ENCODE data around the gene MAPK1. TPM values are rescaled to one million over a fixed set of nuclear protein-coding genes. Genes with fewer than 3 reads are reported as not detected.
A peak's percentile ranks its signal among the peaks of the same experiment; 100 is the strongest.

The MAPK1 gene
- total RNA-seq, 1 experiment from 2014 or later: 136 TPM

- H3K36me3 Mint-ChIP-seq (ENCODE audit: insufficient read depth, unreplicated experiment): no peaks in the 10 kb centered on the region
- H3K4me3 Mint-ChIP-seq (ENCODE audit: unreplicated experiment): no peak overlapping the region
- no peaks in the 10 kb centered on the region for H3K27me3 Mint-ChIP-seq (ENCODE audit: insufficient read depth, unreplicated experiment)
- Histone ChIP-seq H3K27me3 (replicated peaks; ENCODE audit: control insufficient read depth, insufficient read depth, low read length) (no peaks in the 10 kb centered on the region), H3K9me3 (no peaks in the 10 kb centered on the region), H3K36me3 (ENCODE audit: control insufficient read depth, insufficient read depth, low read length) (no peaks in the 10 kb centered on the region), H3K4me1 (no peaks in the 10 kb centered on the region; the same call in 1 of the 2 replicates), H3K4me3 (ENCODE audit: low read depth, low read length) (no peak overlapping the region)
- no TSS peak for BruUV-seq (replicated peaks)
- H3K4me1 Mint-ChIP-seq (ENCODE audit: low read depth, unreplicated experiment): no peaks in the 10 kb centered on the region
- no peaks in the 10 kb centered on the region for H3K9me3 Mint-ChIP-seq (ENCODE audit: unreplicated experiment)
- no peak for TF ChIP-seq CTCF (IDR thresholded peaks at IDR 0.05; ENCODE audit: insufficient read depth in 1 of 2, low read depth in 1 of 2, low read length in 1 of 2, severe bottlenecking in 1 of 2, unreplicated experiment in 1 of 2)
- intact Hi-C loops (cut with micrococcal nuclease; ENCODE audit: unreplicated experiment): no loop called here
- ChIA-PET CTCF (no interaction called here), POLR2A (no interaction called here)
- no peak overlapping the region for H3K27ac Mint-ChIP-seq (ENCODE audit: unreplicated experiment)
- DNase-seq: no peak
These were observed 36.9 kb upstream of the MAPK1 start for GRCh38 chr22:21904250-21904789.

- no peaks in the 10 kb centered on the region; the same call in 1 of the 2 replicates for H3K4me1 ChIP-seq
- H3K4me3 ChIP-seq (ENCODE audit: low read depth, low read length): no peak overlapping the region
- H3K9me3 ChIP-seq: no peaks in the 10 kb centered on the region
- Mint-ChIP-seq H3K27me3 (ENCODE audit: insufficient read depth, unreplicated experiment) (no peaks in the 10 kb centered on the region), H3K4me3 (ENCODE audit: unreplicated experiment) (no peak overlapping the region), H3K9me3 (ENCODE audit: unreplicated experiment) (no peaks in the 10 kb centered on the region), H3K36me3 (ENCODE audit: insufficient read depth, unreplicated experiment) (no peaks in the 10 kb centered on the region), H3K27ac (ENCODE audit: unreplicated experiment) (no peak overlapping the region), H3K4me1 (ENCODE audit: low read depth, unreplicated experiment) (no peaks in the 10 kb centered on the region)
- no peak for DNase-seq
- no peak for TF ChIP-seq CTCF (IDR thresholded peaks at IDR 0.05; ENCODE audit: insufficient read depth in 1 of 2, low read depth in 1 of 2, low read length in 1 of 2, severe bottlenecking in 1 of 2, unreplicated experiment in 1 of 2)
- intact Hi-C loops (cut with micrococcal nuclease; ENCODE audit: unreplicated experiment): loop anchor here (2.0 kb wide), 1 partner anchor 38 kb away; no protein-coding TSS in a partner anchor
- ChIA-PET POLR2A (no interaction called here), CTCF (no interaction called here)
- no peaks in the 10 kb centered on the region for H3K36me3 ChIP-seq (ENCODE audit: control insufficient read depth, insufficient read depth, low read length)
- H3K27me3 ChIP-seq (replicated peaks; ENCODE audit: control insufficient read depth, insufficient read depth, low read length): no peaks in the 10 kb centered on the region
- no TSS peak for BruUV-seq (replicated peaks)
These were observed 35.8 kb upstream of the MAPK1 start for GRCh38 chr22:21903283-21903682.

GRCh38 chr22:21902296-21903087, 35.0 kb upstream of the MAPK1 start:
- POLR2A ChIA-PET: no interaction called here
- Mint-ChIP-seq H3K4me3 (ENCODE audit: unreplicated experiment) (no peak overlapping the region), H3K9me3 (ENCODE audit: unreplicated experiment) (no peaks in the 10 kb centered on the region), H3K36me3 (ENCODE audit: insufficient read depth, unreplicated experiment) (no peaks in the 10 kb centered on the region), H3K27ac (ENCODE audit: unreplicated experiment) (peak overlapping the region; percentile 48), H3K4me1 (ENCODE audit: low read depth, unreplicated experiment) (no peaks in the 10 kb centered on the region), H3K27me3 (ENCODE audit: insufficient read depth, unreplicated experiment) (no peaks in the 10 kb centered on the region)
- Histone ChIP-seq H3K4me1 (no peaks in the 10 kb centered on the region; the same call in 1 of the 2 replicates), H3K27me3 (replicated peaks; ENCODE audit: control insufficient read depth, insufficient read depth, low read length) (no peaks in the 10 kb centered on the region), H3K4me3 (ENCODE audit: low read depth, low read length) (no peak overlapping the region), H3K9me3 (no peaks in the 10 kb centered on the region), H3K36me3 (ENCODE audit: control insufficient read depth, insufficient read depth, low read length) (no peaks in the 10 kb centered on the region)
- peak; percentile 65 to 72 for DNase-seq
- intact Hi-C loops (cut with micrococcal nuclease; ENCODE audit: unreplicated experiment): loop anchor here (2.0 kb wide), 1 partner anchor 38 kb away; no protein-coding TSS in a partner anchor
- BruUV-seq (replicated peaks): no TSS peak
- TF ChIP-seq CTCF (IDR thresholded peaks at IDR 0.05; ENCODE audit: insufficient read depth in 1 of 2, low read depth in 1 of 2, low read length in 1 of 2, severe bottlenecking in 1 of 2, unreplicated experiment in 1 of 2): no peak
- CTCF ChIA-PET: interaction anchor here (0.6 to 1.1 kb wide), 2 partner anchors 13 to 36 kb away, joined by 4 to 6 read pairs; no protein-coding TSS in a partner anchor
